Measurements from ENCODE around the gene DUSP7.
A peak's percentile ranks its signal among the peaks of the same experiment; 100 is the strongest.

The DUSP7 gene

DNA sequence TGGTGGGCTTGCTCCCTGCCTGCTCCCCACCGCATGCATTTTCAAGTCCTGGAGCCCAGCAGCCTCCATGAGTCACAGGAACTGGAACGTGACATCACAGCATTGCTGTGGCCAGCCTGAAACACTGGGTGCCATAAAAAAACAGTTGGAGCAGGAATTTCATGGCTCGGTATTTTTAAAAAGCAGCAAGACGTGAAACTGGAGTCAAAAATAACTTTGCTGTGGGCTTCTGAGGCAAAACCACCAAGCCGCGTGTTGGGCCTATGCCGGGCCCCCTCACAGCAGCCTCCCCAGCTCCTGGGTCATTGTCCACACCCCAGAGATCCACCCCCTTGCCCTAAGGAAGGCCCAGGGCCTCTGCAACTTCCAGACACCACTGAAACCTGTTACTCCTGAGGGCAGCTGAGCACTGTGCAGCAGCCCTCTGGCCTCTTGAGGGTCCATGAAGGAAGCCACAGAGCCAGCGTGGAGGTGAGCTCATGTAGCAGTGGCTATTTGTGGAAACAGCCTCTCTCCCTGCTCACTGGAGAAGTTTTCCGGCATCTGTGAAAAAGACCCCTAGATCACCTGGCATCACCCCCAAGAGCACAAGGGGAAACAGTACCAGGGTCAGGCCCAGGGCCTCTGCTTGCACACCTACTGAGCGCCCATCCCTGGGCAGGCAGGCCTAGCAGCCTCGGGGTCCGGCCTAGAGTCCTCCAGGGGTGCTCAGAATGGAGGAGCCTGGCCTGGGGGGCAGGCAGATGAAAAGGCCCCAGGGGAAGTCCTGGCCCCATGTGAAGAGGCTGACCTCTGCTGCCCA lies 34.0 kb upstream of the DUSP7 start:
- TF ChIP-seq CTCF (conservative IDR thresholded peaks at IDR 0.05; ENCODE audit: low read depth, low read length): no peak

DNA sequence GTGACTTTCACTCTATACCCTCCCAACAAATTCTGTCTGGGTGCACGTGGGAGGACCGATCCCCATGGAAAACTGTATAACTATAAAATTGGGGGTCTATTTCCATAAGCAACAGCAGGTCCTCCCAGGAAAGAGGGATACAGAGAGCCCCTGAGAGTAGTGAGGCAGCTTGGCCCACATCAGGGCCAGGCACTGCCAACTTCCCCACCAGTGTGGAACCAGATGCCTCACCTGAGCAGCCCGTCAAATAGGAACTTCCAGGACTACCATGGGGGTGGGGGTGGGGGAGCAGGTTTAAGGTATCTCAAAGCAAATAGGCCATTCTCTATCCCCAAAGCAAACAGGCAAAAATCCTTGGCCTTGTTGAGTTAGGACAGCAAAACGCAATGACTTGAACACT lies 33.3 kb upstream of the DUSP7 start:
- no peak overlapping the region for H3K4me3 ChIP-seq (ENCODE audit: low read depth, low read length)
- no peak for DNase-seq (ENCODE audit: low read depth)
- no peak for TF ChIP-seq CTCF (conservative IDR thresholded peaks at IDR 0.05; ENCODE audit: low read depth, low read length)

More for the DNA sequence above, 34.0 kb upstream of the DUSP7 start:
- peak; percentile 92 for DNase-seq (ENCODE audit: low read depth)
- H3K4me3 ChIP-seq (ENCODE audit: low read depth, low read length): no peak overlapping the region

- DNase-seq (ENCODE audit: low read depth): peak; percentile 85
- H3K4me3 ChIP-seq (ENCODE audit: low read depth, low read length): no peak overlapping the region
- TF ChIP-seq CTCF (conservative IDR thresholded peaks at IDR 0.05; ENCODE audit: low read depth, low read length): no peak
These were observed 32.3 kb upstream of the DUSP7 start for GRCh38 chr3:52088445-52089367.

- no peak for TF ChIP-seq CTCF (conservative IDR thresholded peaks at IDR 0.05; ENCODE audit: low read depth, low read length)
- no peak for DNase-seq (ENCODE audit: low read depth)
- no peak overlapping the region for H3K4me3 ChIP-seq (ENCODE audit: low read depth, low read length)
These were observed 31.4 kb upstream of the DUSP7 start for GRCh38 chr3:52087731-52088130.

DNA sequence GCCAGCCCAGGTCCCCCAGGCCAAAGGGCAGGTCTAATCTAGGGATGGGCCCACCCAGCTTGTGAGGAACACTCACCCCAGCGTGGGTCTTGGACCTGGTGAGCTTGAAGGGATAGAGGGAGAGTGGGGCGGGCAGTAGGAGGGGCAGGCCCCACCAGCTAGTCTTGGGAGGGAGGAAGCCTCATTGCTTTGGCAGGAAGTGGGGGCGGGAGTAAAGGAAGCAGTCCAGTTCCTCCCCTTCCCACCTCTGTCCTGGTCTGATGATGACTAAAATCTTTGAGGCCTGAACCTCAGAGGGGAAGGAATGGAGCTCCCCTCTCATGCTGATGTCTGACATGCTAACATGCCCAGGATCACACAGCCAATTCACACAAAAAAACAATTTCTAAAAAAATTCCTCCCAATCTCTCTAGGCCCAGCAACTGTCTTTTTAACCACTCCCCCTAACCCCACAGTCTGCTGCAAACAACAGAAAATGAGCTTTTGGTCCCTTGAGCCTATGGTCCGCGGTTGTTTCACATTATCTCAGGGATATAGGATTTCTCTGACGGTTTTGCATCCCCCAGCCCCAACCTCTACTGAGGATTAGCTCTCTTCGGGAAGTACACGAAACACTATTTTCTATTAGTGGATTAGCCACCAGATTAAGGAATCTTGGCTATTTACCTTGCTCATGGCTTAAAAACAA lies 30.7 kb upstream of the DUSP7 start:
- peak; percentile 27 for DNase-seq (ENCODE audit: low read depth)
- no peak for TF ChIP-seq CTCF (conservative IDR thresholded peaks at IDR 0.05; ENCODE audit: low read depth, low read length)

GRCh38 chr3:52086461-52086860 lies 30.1 kb upstream of the DUSP7 start:
- no peak overlapping the region for H3K4me3 ChIP-seq (ENCODE audit: low read depth, low read length)

More for the DNA sequence above, 30.7 kb upstream of the DUSP7 start:
- H3K4me3 ChIP-seq (ENCODE audit: low read depth, low read length): no peak overlapping the region

More at GRCh38 chr3:52086461-52086860, 30.1 kb upstream of the DUSP7 start:
- no peak for DNase-seq (ENCODE audit: low read depth)
- TF ChIP-seq CTCF (conservative IDR thresholded peaks at IDR 0.05; ENCODE audit: low read depth, low read length): no peak
